NOMO-1 treated with dmso at 0.1 percent for 144 hours (cell line): ENCODE measurements around the gene CD70.
"Not testable (repeated sequence)": the region's sequence is repeated elsewhere in the genome, so short reads cannot be mapped to it uniquely, and the experiment has no call there.

Source experiments
- DNase-seq: peaks from one replicate; lab custom pipeline; 2025; ENCODE audit not compliant: unreplicated experiment; lab: John Stamatoyannopoulos, UW

The CD70 gene

GRCh38 chr19:6598254-6598892 is 7.4 kb upstream of the CD70 start:
- DNase-seq, result not testable (repeated sequence)

GRCh38 chr19:6597471-6598253 is 6.7 kb upstream of the CD70 start:
- not testable (repeated sequence) for DNase-seq

GRCh38 chr19:6596621-6597020 is 5.7 kb upstream of the CD70 start:
- no peak for DNase-seq

GRCh38 chr19:6593651-6594416 is 2.9 kb upstream of the CD70 start:
- DNase-seq, result no peak

DNA sequence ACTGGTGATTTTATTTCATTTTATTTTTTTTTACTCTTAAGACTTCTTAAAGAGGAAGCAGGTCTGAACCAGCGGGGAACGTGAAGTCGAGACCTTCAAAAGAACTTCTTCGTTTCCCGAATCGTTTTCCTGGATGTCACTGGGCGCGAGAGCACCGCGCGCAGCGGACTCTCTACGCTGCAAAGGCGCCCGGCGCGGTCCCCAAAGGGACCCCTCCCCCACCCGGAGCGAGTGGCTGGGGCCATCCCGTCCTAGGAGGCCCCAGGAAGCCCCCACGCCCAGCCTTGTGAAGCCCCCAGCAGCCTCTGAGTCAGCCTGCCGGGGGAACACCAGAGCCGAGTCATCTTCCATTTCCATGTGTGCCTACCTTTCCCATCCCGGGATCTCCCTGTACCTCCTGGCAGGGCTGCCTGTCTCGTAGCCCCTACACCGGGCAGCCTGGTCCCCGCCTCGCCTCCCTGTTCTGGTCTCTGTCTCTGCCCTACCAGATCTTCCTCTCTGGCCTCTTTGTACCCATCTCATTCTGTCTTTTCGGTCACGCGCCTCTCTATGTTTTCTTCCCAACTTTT is 608 bp downstream of the CD70 start:
- DNase-seq, result no peak

DNA sequence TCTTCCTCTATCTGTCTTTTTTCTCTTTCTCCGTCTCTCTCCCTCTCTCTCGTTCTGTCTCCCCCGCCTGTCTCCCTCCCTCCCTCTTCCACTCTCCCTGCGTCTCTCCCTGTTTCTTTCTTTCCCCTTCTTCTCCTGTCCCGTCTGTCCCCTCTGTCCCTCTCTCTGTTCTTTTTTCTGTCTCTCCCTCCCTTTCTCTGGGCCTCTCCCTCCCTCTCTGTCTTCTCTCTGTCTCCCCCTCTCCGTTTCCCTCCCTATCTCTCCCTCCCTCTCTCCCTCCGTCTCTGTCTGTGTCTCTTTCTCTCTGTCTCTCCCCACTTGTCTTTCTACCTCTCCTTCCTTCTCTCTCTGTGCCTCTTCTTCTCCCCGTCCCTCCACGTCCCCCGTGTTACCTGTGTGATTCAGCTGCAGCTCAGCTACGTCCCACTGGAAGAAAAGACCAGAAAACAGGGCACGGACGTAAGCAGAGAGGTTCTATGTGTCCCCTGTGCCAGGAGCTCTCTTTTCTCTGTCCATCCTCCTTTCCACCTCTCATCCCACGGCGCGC is 1.2 kb downstream of the CD70 start:
- DNase-seq, result no peak

DNA sequence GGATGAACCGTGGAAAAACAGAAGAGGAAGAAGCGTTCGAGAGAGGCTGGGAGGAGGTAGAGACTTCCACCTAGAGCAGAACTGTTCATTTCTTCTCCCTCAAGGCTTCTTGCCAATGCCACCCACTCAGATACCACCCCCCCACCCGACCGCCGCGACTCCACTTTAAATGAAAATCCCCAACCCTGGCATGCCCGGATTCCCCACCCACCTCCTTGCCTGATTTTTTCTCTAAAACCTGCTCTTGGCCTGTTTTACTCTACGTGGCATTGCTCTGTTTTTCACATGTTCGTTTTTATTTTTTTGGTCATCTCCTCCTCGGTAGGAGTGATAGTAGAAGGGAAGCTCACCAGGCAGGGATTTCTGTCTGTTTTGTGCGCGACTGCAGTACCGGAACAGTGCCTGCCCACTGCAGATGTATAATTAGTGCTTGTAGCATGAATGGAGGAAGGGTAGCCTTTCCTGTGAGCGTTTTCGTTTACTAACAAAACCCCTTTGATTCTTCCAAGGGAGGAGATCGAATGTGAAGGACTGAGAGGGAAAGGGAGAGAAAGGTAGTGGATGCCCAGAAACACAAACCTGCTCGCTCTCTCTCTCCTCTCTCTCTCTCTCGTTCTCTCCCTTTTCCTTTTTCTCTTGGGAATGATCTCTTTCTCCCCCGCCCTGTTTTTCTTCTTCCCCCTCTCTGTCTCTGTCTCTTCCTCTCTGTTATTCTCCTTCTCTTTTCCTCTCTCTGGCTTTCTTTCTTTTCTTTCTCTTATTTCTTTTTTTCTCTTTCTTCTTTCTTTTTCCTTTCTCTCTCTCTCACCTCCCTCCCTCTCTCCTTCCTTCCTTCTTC is 2.2 kb downstream of the CD70 start:
- DNase-seq, result peak; percentile 41

GRCh38 chr19:6587998-6588507 is 2.9 kb downstream of the CD70 start:
- no peak for DNase-seq

GRCh38 chr19:6587093-6587820 is 3.7 kb downstream of the CD70 start:
- DNase-seq, result no peak

- no peak for DNase-seq
Observed at GRCh38 chr19:6586726-6587092, 4.2 kb downstream of the CD70 start.

GRCh38 chr19:6586056-6586455 is 4.9 kb downstream of the CD70 start:
- DNase-seq, result no peak

DNA sequence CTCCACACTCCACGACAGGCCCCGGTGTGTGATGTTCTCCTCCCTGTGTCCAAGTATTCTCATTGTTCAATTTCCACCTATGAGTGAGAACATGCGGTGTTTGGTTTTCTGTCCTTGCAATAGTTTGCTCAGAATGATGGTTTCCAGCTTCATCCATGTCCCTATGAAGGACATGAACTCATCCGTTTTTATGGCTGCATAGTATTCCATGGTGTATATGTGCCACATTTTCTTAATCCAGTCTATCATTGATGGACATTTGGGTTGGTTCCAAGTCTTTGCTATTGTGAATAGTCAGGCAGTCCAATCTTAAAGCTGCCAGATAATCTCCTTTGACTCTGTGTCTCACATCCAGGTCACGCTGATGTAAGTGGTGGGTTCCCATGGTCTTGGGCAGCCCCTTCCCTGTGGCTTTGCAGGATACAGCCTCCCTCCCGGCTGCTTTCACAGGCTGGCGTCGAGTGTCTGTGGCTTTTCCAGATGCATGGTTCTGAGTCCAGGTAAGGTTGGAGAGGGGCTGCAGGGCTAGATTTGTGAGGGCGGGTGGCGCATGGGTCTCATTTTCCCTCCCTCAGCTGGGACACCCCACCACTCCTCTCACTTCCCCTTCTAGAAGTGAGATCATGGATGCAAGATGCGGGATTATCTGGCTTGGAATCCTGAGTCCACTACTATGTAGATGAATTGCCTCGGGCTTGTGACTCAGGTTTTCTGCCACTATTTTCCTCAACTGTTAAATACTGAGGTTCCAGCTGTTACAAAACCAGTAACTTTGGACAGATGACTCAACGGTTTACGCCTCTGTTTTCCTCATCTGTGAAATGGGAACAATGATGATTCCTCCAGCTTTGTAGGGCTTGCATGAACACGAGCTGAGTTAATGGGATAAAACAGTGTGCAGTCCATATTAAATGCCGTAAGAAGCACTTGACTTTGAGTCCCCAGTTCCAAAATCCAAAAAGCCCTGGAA is 8.2 kb downstream of the CD70 start:
- DNase-seq, result not testable (repeated sequence)

GRCh38 chr19:6580313-6580712 is 10.6 kb downstream of the CD70 start:
- DNase-seq, result no peak

DNA sequence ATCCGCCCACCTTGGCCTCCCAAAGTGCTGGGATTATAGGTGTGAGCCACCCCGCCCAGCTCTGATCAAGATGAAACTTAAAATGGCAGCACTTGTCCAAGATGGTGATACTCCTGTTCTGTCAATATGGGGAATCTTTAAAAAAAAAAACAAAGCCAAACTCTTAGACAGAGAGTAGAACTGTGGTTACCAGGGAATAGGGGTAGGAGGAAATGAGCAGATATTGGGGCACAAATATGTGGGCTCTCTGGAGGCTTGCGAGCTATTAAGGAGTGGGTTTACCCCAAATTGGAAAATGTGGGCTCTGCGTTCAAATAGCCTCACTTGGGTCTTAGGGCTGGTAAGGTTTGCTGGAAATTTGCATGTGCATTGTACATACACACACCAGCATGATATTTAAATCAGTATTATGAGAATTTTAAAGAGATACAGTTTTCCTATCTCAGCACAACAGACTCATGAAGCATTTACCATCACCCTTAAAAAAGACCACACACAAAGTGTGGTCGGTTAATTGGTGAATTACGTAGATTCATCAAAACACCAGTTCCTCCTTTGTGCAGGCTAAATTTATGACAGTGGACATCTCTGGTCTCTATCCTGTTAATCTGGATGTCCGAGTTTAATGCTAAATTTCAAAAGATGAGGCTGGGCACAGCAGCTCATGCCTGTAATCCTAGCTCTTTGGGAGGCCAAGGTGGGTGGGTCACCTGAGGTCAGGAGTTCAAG is 11.3 kb downstream of the CD70 start:
- DNase-seq, result peak; percentile 59

DNA sequence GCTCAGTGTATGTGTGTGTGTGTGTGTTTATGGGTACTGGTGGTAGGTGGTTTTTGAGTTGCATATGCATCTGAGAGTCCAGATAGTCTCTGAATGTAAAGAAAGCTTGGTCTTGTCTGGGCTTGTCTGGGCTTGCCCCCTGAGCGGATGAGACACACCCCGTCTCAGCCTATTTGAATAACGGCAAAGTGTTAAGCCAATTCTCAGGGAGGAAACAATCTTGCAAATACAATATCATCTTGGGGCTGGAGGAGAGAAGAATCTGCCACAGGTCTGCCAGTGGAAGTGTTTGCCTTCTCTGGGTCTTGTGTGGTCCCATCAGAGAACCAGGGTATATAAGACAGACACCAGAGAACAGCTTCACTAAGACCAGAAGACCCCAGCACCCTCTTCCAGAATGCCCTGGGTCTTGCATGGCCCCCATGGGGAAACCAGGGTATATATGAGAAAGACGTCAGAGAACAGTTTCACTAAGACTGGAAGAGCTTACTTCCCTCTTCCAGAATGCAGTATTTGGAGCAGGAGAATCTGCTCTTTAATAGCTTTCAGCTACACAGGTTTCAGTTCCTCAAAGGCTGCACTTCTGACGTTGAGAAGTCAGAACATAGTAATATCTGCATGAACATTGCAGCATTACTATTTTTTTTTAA is 13.3 kb downstream of the CD70 start:
- DNase-seq, result peak; percentile 89

GRCh38 chr19:6576869-6577475 is 14.0 kb downstream of the CD70 start:
- no peak for DNase-seq

DNA sequence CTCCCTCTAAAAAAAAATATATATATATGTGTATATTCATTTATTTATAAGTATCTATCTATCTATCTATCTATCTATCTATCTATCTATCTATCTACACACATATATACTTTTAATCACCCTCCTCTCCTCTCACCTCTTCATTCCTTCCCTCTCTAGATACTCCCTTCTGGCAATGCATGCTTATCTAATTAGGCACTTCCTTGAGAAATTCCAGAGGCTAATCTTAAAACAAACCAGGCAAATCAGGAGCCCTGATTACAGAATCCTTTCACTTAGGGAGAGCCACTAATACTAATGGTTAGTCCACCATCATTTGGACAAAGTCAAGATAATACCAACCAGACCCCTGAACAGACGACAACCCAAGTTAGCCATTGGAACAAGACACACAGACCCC is 17.6 kb downstream of the CD70 start:
- DNase-seq, result no peak
